MCF 10A (cell line): Measurements from ENCODE around the gene RAB1B. TPM values are rescaled to one million over a fixed set of nuclear protein-coding genes. Genes with fewer than 3 reads are reported as not detected.

ENCODE experiments used
- BruUV-seq: library from RNA; stranded (reverse); fragments of 400-500 nt; replicated peaks from 2 replicates; lab custom pipeline; 2021; lab: Mats Ljungman, UMichigan
- CTCF ChIA-PET: fragments of 300-600 bp; sonication (Branson Sonifier 250); formaldehyde crosslinking; extraction: SDS; loops from one replicate; lab custom pipeline; 2021; ENCODE audit warnings: antibody characterized with exemption, inconsistent platforms; lab: Yijun Ruan, JAX
- POLR2A ChIA-PET: fragments of 300-600, 350-650 bp; sonication (Branson Sonifier 250); formaldehyde crosslinking; extraction: SDS; loops from one replicate; lab custom pipeline; 2020; ENCODE audit warnings: antibody characterized with exemption, inconsistent platforms; lab: Yijun Ruan, JAX
- DNase-seq: peaks from one replicate; pipeline ENCODE4 v3.0.0-alpha.2; 2018; ENCODE audit not compliant: unreplicated experiment
- H3K27ac Mint-ChIP-seq: one replicate; pipeline ENCODE4 v1.8.0; 2022; ENCODE audit warnings: mild to moderate bottlenecking, low read depth, mixed read lengths; ENCODE audit not compliant: unreplicated experiment
- H3K27me3 Mint-ChIP-seq: one replicate; pipeline ENCODE4 v1.8.0; 2022; ENCODE audit warnings: mixed read lengths; ENCODE audit not compliant: insufficient read depth, unreplicated experiment
- H3K36me3 Mint-ChIP-seq: one replicate; pipeline ENCODE4 v1.8.0; 2022; ENCODE audit warnings: mild to moderate bottlenecking, moderate library complexity, mixed read lengths; ENCODE audit not compliant: insufficient read depth, unreplicated experiment
- H3K4me1 Mint-ChIP-seq: one replicate; pipeline ENCODE4 v1.8.0; 2022; ENCODE audit warnings: mixed read lengths; ENCODE audit not compliant: insufficient read depth, unreplicated experiment
- H3K4me3 Mint-ChIP-seq: one replicate; pipeline ENCODE4 v1.8.0; 2022; ENCODE audit warnings: mild to moderate bottlenecking, moderate library complexity, mixed read lengths; ENCODE audit not compliant: unreplicated experiment
- H3K9me3 Mint-ChIP-seq: one replicate; pipeline ENCODE4 v1.8.0; 2022; ENCODE audit warnings: mixed read lengths; ENCODE audit not compliant: unreplicated experiment
- CTCF ChIP-seq: fragments of 200-600 bp; IDR thresholded peaks from one replicate; pipeline ENCODE4 v1.8.0; 2022; ENCODE audit warnings: antibody characterized with exemption, mild to moderate bottlenecking; ENCODE audit not compliant: unreplicated experiment
- intact Hi-C: fragments of 100-400 bp; cut with micrococcal nuclease; formaldehyde crosslinking; loops from 2 replicates; pipeline ENCODE4 v1.14.1; 2022
- total RNA-seq: library from RNA; stranded (reverse); gene quantifications from 2 replicates; pipeline ENCODE4 v1.2.3, GENCODE V29; 2022

Gene RAB1B
- total RNA-seq, 1 experiment from 2014 or later: 87.0 TPM

- peaks cover 4% of the 10 kb centered on the region for H3K36me3 Mint-ChIP-seq
- H3K4me1 Mint-ChIP-seq: peaks cover 12% of the 10 kb centered on the region
- no peak overlapping the region for H3K27ac Mint-ChIP-seq
- H3K27me3 Mint-ChIP-seq: peaks cover 13% of the 10 kb centered on the region
- no peak for TF ChIP-seq CTCF
- no peaks in the 10 kb centered on the region for H3K9me3 Mint-ChIP-seq
- CTCF ChIA-PET: interaction anchor here (0.7 kb wide), 1 partner anchor 72 kb away, joined by 4 read pairs; no protein-coding TSS in a partner anchor
- intact Hi-C loops: no loop called here
- POLR2A ChIA-PET: no interaction called here
- no peak overlapping the region for H3K4me3 Mint-ChIP-seq
- BruUV-seq: no TSS peak
- no peak for DNase-seq
These were observed 25.6 kb downstream of the RAB1B start for GRCh38 chr11:66293777-66294625.

GRCh38 chr11:66294626-66295620 is 26.5 kb downstream of the RAB1B start:
- DNase-seq: no peak
- intact Hi-C loops: no loop called here
- Mint-ChIP-seq H3K27me3 (peaks cover 13% of the 10 kb centered on the region), H3K9me3 (no peaks in the 10 kb centered on the region), H3K4me1 (peaks cover 11% of the 10 kb centered on the region), H3K4me3 (no peak overlapping the region), H3K27ac (no peak overlapping the region), H3K36me3 (no peaks in the 10 kb centered on the region)
- no TSS peak for BruUV-seq
- POLR2A ChIA-PET: no interaction called here
- CTCF ChIA-PET: interaction anchor here (0.7 kb wide), 2 partner anchors 12 to 73 kb away, joined by 3 to 4 read pairs; no protein-coding TSS in a partner anchor
- TF ChIP-seq CTCF: no peak

DNA sequence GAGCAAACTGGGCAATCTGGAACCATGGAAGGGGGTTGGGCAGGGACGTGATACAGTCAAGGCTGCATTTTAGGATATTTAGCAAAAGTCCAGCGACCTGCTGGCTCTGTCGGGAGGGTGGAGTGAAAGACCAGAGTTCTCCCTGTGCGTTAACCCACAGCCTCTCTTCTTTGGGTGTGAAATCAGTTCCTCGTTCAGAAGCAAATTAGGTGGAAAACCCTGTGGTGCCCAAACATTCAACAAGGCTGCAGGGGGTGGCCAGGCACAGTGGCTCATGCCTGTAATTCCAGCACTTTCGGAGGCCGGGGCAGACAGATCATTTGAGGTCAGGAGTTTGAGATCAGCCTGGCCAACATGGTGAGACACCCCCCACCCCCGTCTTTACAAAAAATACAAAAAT is 29.2 kb downstream of the RAB1B start:
- ChIA-PET CTCF (interaction anchor here (1.3 kb wide), 1 partner anchor 89 kb away, joined by 4 read pairs; no protein-coding TSS in a partner anchor), POLR2A (interaction anchor here (0.8 kb wide), 1 partner anchor 9 kb away, joined by 4 read pairs; the partner anchor contains the start of gene YIF1A)
- no peaks in the 10 kb centered on the region for H3K9me3 Mint-ChIP-seq
- peaks cover 7% of the 10 kb centered on the region for H3K27me3 Mint-ChIP-seq
- no peak for DNase-seq
- no peak overlapping the region for H3K4me3 Mint-ChIP-seq
- H3K36me3 Mint-ChIP-seq: no peaks in the 10 kb centered on the region
- no peak overlapping the region for H3K27ac Mint-ChIP-seq
- intact Hi-C loops: no loop called here
- BruUV-seq: no TSS peak
- TF ChIP-seq CTCF: no peak
- H3K4me1 Mint-ChIP-seq: peaks cover 4% of the 10 kb centered on the region
